ENCODE results near the gene PHF21A. TPM values are rescaled to one million over a fixed set of nuclear protein-coding genes. Genes with fewer than 3 reads are reported as not detected.

The PHF21A gene
- total and polyA plus RNA-seq, 2 of the 13 experiments (the other 11 are each of a cell fraction or from before 2014, with no cell fraction given) = 4.1 to 34.6 TPM

GRCh38 chr11:46114378-46114777, 6.9 kb downstream of the PHF21A start:
- no peak for ATAC-seq
- FAIRE-seq = no peak
- BruUV-seq (replicated peaks) = no TSS peak
- Histone ChIP-seq H3K27me3 (ENCODE audit: control insufficient read depth in 1 of 2, insufficient read depth in 2 of 2, low read length in 2 of 2) (no peaks in the 10 kb centered on the region), H3K9me3 (ENCODE audit: low read length) (no peaks in the 10 kb centered on the region), H4K20me1 (ENCODE audit: insufficient read depth, low read length) (peaks cover 30% of the 10 kb centered on the region), H3K36me3 (replicated peaks in 1 of 2; ENCODE audit: control insufficient read depth in 1 of 2, insufficient read depth in 2 of 2, low read length in 2 of 2) (no peaks in the 10 kb centered on the region), H3K9ac (ENCODE audit: insufficient read depth, low read depth, low read length) (no peak overlapping the region), H3K79me2 (ENCODE audit: insufficient read depth, low read length) (peaks cover 64% of the 10 kb centered on the region), H3K4me3 (replicated peaks in 1 of 3; ENCODE audit: insufficient read depth in 1 of 3, low read depth in 2 of 3, low read length in 3 of 3) (no peak overlapping the region), H3K4me2 (ENCODE audit: low read depth, low read length) (no peak overlapping the region), H3K4me1 (ENCODE audit: insufficient read depth, low read length) (peaks cover 41% of the 10 kb centered on the region), H3K27ac (ENCODE audit: extremely low read length, insufficient read depth, low read length) (no peak overlapping the region), H2AFZ (ENCODE audit: low read length) (no peak overlapping the region)
- DNase-seq (ENCODE audit: low spot score) = no peak
- WGBS (ENCODE audit: low lambda C conversion rate) = 89% methylated on average over 4 of the region's 4 CpGs
- ChIA-PET CTCF (ENCODE audit: low intra/inter-chr PET ratio, low total read pairs) (no interaction called here), POLR2A (no interaction called here)
- TF ChIP-seq LRRFIP1 (CRISPR knock-in tag; conservative IDR thresholded peaks at IDR 0.05) = no peak
- peak; percentile 37; the same call in 1 of the 2 replicates for TF ChIP-seq RFX1 (IDR thresholded peaks at IDR 0.05)
- in situ Hi-C loops (cut with HindIII; ENCODE audit: extremely low pct_ligation_motif_present, low pct_unique_long_range_greater_than_20kb) (no loop called here), intact Hi-C loops (cut with micrococcal nuclease; ENCODE audit: unreplicated experiment) (no loop called here)

- peak; percentile 89 for ATAC-seq
- no peak for TF ChIP-seq KDM3A (CRISPR knock-in tag; IDR thresholded peaks at IDR 0.05; ENCODE audit: low read depth)
- TF ChIP-seq LCORL (IDR thresholded peaks at IDR 0.05) = no peak
- no peak for TF ChIP-seq LCORL (CRISPR knock-in tag; IDR thresholded peaks at IDR 0.05)
- no peak for TF ChIP-seq FOXO1 (CRISPR knock-in tag; IDR thresholded peaks at IDR 0.05)
- TF ChIP-seq GABPA (IDR thresholded peaks at IDR 0.05; ENCODE audit: low read depth, low read length) = no peak
- peak; percentile 80 for TF ChIP-seq GABPA (CRISPR knock-in tag; IDR thresholded peaks at IDR 0.05; ENCODE audit: low read depth)
- TF ChIP-seq GPN1 (CRISPR knock-in tag; IDR thresholded peaks at IDR 0.05; ENCODE audit: borderline replicate concordance) = no peak
- TF ChIP-seq SUZ12 (IDR thresholded peaks at IDR 0.05; ENCODE audit: low read depth, low read length) = peak; percentile 80
- TF ChIP-seq ZNF142 (CRISPR knock-in tag; IDR thresholded peaks at IDR 0.05) = no peak
Observed at GRCh38 chr11:46112961-46113607, 8.2 kb downstream of the PHF21A start.

More at GRCh38 chr11:46112961-46113607, 8.2 kb downstream of the PHF21A start:
- WGBS (ENCODE audit: low lambda C conversion rate) = 81% methylated on average over 9 of the region's 9 CpGs
- FAIRE-seq = no peak
- H3K27me3 ChIP-seq (ENCODE audit: control insufficient read depth in 1 of 2, insufficient read depth in 2 of 2, low read length in 2 of 2) = no peaks in the 10 kb centered on the region
- H3K27ac ChIP-seq (ENCODE audit: extremely low read length, insufficient read depth, low read length) = no peak overlapping the region
- H2AFZ ChIP-seq (ENCODE audit: low read length) = no peak overlapping the region
- in situ Hi-C loops (cut with HindIII; ENCODE audit: extremely low pct_ligation_motif_present, low pct_unique_long_range_greater_than_20kb) = no loop called here
- POLR2A ChIA-PET = no interaction called here
- no peak overlapping the region; the same call in 1 of the 2 replicates for H3K4me2 ChIP-seq (ENCODE audit: low read depth, low read length)
- H3K9ac ChIP-seq (ENCODE audit: insufficient read depth, low read depth, low read length) = no peak overlapping the region
- BruUV-seq (replicated peaks) = no TSS peak
- H3K79me2 ChIP-seq (ENCODE audit: insufficient read depth, low read length) = peaks cover 56% of the 10 kb centered on the region
- H4K20me1 ChIP-seq (ENCODE audit: insufficient read depth, low read length) = peaks cover 25% of the 10 kb centered on the region
- peak; percentile 59 for DNase-seq (ENCODE audit: low spot score)
- CTCF ChIA-PET (ENCODE audit: low intra/inter-chr PET ratio, low total read pairs) = no interaction called here
- no peak overlapping the region for H3K4me3 ChIP-seq (replicated peaks in 1 of 3; ENCODE audit: insufficient read depth in 1 of 3, low read depth in 2 of 3, low read length in 3 of 3)
- H3K4me1 ChIP-seq (ENCODE audit: insufficient read depth, low read length) = peaks cover 31% of the 10 kb centered on the region
- intact Hi-C loops (cut with micrococcal nuclease; ENCODE audit: unreplicated experiment) = no loop called here
- no peaks in the 10 kb centered on the region for H3K9me3 ChIP-seq (ENCODE audit: low read length)
- no peaks in the 10 kb centered on the region for H3K36me3 ChIP-seq (replicated peaks in 1 of 2; ENCODE audit: control insufficient read depth in 1 of 2, insufficient read depth in 2 of 2, low read length in 2 of 2)
